Memory B cell (primary cell): ENCODE results near the gene SLC9A3.

Source experiments
- ATAC-seq: fragments of 150-1000 bp; cut with Tn5 transposase; 2 replicates; pipeline ENCODE4 v1.10.0; 2021; ENCODE audit warnings: low read depth, mild to moderate bottlenecking, moderate library complexity
- DNase-seq, 2 donors: peaks; one replicate each; pipeline ENCODE4 v3.0.0; 2022; ENCODE audit warnings: low spot score in 2 of 2
- H3K27ac Mint-ChIP-seq: one replicate; pipeline ENCODE4 v1.8.0; 2022; ENCODE audit warnings: mild to moderate bottlenecking, moderate library complexity, mixed read lengths
- H3K27me3 Mint-ChIP-seq: one replicate; pipeline ENCODE4 v1.8.0; 2022; ENCODE audit warnings: mixed read lengths
- H3K36me3 Mint-ChIP-seq: one replicate; pipeline ENCODE4 v1.8.0; 2022; ENCODE audit warnings: mild to moderate bottlenecking, mixed read lengths
- H3K4me1 Mint-ChIP-seq: one replicate; pipeline ENCODE4 v1.8.0; 2022; ENCODE audit warnings: mixed read lengths
- H3K4me3 Mint-ChIP-seq: one replicate; pipeline ENCODE4 v1.8.0; 2022; ENCODE audit warnings: mild to moderate bottlenecking, moderate library complexity, mixed read lengths
- H3K9me3 Mint-ChIP-seq: one replicate; pipeline ENCODE4 v1.8.0; 2022; ENCODE audit warnings: mixed read lengths

SLC9A3 gene

GRCh38 chr5:424301-425110, 99.7 kb downstream of the SLC9A3 start:
- ATAC-seq: peak; percentile 70
- H3K36me3 Mint-ChIP-seq: peaks cover 6% of the 10 kb centered on the region

GRCh38 chr5:423626-424261, 100.5 kb downstream of the SLC9A3 start:
- H3K27ac Mint-ChIP-seq: no peak overlapping the region
- DNase-seq (no peak), ATAC-seq (no peak)
- peaks cover 6% of the 10 kb centered on the region for H3K36me3 Mint-ChIP-seq
- peaks cover 10% of the 10 kb centered on the region for H3K9me3 Mint-ChIP-seq
- peaks cover 10% of the 10 kb centered on the region for H3K27me3 Mint-ChIP-seq
- no peak overlapping the region for H3K4me3 Mint-ChIP-seq
- peaks cover 13% of the 10 kb centered on the region for H3K4me1 Mint-ChIP-seq

More at GRCh38 chr5:424301-425110, 99.7 kb downstream of the SLC9A3 start:
- H3K27me3 Mint-ChIP-seq: peaks cover 10% of the 10 kb centered on the region
- peaks cover 10% of the 10 kb centered on the region for H3K9me3 Mint-ChIP-seq
- peak overlapping the region; percentile 24 for H3K4me3 Mint-ChIP-seq
- H3K4me1 Mint-ChIP-seq: peaks cover 13% of the 10 kb centered on the region
- no peak overlapping the region for H3K27ac Mint-ChIP-seq
- DNase-seq: no peak

- H3K27ac Mint-ChIP-seq: no peak overlapping the region
- H3K27me3 Mint-ChIP-seq: peaks cover 10% of the 10 kb centered on the region
- no peak overlapping the region for H3K4me3 Mint-ChIP-seq
Observed at GRCh38 chr5:423233-423565, 101.0 kb downstream of the SLC9A3 start.

GRCh38 chr5:422323-423232, 101.7 kb downstream of the SLC9A3 start:
- ATAC-seq (no peak), DNase-seq (no peak)
- peaks cover 10% of the 10 kb centered on the region for H3K27me3 Mint-ChIP-seq
- peaks cover 13% of the 10 kb centered on the region for H3K4me1 Mint-ChIP-seq
- peaks cover 6% of the 10 kb centered on the region for H3K36me3 Mint-ChIP-seq
- no peak overlapping the region for H3K4me3 Mint-ChIP-seq
- peaks cover 10% of the 10 kb centered on the region for H3K9me3 Mint-ChIP-seq
- no peak overlapping the region for H3K27ac Mint-ChIP-seq

More at GRCh38 chr5:423233-423565, 101.0 kb downstream of the SLC9A3 start:
- peaks cover 13% of the 10 kb centered on the region for H3K4me1 Mint-ChIP-seq
- peaks cover 6% of the 10 kb centered on the region for H3K36me3 Mint-ChIP-seq
- peaks cover 10% of the 10 kb centered on the region for H3K9me3 Mint-ChIP-seq
- ATAC-seq (no peak), DNase-seq (no peak)

DNA sequence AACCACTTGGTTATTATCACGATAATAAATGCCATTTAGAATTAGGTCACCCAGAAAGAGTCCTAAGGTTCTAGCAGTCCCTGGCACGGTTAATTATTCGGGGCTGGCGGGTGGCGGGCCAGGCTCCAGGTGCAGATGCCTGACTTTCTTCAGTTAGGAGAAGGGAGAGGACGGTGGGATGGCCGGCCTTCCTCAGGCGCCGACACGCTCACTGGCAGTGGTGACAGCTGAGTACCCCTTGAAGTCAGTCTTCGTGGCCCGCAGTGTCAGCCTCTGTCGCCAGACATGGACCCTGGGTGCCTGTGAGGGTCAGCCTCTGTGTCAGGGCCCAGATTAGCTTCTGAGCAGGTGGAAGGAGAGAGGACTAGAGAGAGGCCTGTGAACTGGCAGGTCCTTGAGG, 102.3 kb downstream of the SLC9A3 start:
- H3K4me3 Mint-ChIP-seq: no peak overlapping the region
- no peak for DNase-seq
- peaks cover 9% of the 10 kb centered on the region for H3K27me3 Mint-ChIP-seq
- no peak for ATAC-seq
- H3K4me1 Mint-ChIP-seq: peaks cover 13% of the 10 kb centered on the region
- peaks cover 6% of the 10 kb centered on the region for H3K36me3 Mint-ChIP-seq
- peaks cover 9% of the 10 kb centered on the region for H3K9me3 Mint-ChIP-seq
- no peak overlapping the region for H3K27ac Mint-ChIP-seq

DNA sequence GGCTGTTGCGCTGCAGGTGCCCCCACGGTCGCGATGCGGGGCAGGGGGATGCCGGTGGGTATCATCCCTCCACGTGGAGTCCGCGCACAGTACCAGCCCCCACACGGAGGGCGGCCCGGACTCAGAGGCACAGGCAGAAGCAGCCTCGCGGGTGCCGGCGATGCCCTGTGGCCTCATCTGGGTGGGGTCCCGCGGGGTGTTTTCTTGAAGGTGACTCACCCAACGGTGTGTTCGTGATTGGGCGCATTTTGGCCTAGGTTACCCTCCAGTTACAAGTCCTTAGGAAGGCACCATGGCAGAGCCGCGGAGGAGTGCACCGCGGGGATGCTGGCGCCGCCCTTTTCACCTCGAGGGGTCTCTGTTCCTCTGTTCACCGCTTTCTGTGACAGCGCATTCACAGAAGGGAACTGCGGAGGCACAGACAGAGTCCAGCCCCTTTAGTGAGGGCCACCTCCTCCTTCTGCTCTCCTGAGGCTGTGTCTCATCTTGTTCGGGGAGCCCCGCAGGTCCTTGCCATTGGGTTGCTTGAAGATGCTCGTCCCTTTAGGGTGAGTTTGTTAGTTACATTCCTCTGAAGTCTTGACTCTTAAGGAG, 102.9 kb downstream of the SLC9A3 start:
- Mint-ChIP-seq H3K36me3 (peaks cover 4% of the 10 kb centered on the region), H3K4me3 (no peak overlapping the region), H3K27me3 (peaks cover 4% of the 10 kb centered on the region), H3K27ac (no peak overlapping the region), H3K4me1 (peaks cover 13% of the 10 kb centered on the region), H3K9me3 (peaks cover 4% of the 10 kb centered on the region)
- ATAC-seq (no peak), DNase-seq (no peak)

DNA sequence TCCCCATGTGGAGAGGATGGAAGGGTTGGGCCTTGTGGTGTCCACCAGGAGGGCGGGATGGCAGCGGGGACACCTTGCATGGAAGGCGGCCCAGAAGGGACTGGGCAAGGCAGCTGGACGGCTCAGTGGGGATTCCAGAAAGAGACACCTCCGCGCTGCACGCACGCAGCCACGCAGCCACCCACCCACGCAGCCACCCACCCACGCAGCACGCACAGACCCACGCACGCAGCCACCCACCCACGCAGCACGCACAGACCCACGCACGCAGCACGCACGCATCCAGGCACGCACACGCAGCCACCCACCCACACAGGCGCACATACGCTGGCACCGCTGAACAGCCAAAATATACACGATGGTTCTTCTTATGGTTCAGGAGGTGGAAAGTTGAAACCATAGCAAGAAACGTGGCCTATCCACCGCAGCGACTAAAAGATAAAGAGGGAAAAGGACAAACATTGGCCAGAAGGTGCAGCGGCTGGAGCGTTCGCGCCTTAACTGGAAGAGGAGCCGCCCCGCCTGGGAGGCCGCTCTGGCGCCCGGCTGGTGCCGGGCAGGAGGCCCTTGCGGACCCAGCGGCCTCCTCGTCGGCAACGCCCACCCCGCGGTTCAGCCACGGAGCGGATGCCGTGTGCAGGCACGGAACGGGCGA, 103.5 kb downstream of the SLC9A3 start:
- H3K27ac Mint-ChIP-seq: no peak overlapping the region
- no peaks in the 10 kb centered on the region for H3K36me3 Mint-ChIP-seq
- H3K9me3 Mint-ChIP-seq: no peaks in the 10 kb centered on the region
- H3K4me1 Mint-ChIP-seq: peaks cover 13% of the 10 kb centered on the region
- no peak overlapping the region for H3K4me3 Mint-ChIP-seq
- ATAC-seq (no peak), DNase-seq (no peak)
- H3K27me3 Mint-ChIP-seq: no peaks in the 10 kb centered on the region
